ENCODE results near the gene NRXN3. TPM values are rescaled to one million over a fixed set of nuclear protein-coding genes. Genes with fewer than 3 reads are reported as not detected.

Gene NRXN3
- polyA plus RNA-seq, 1 of the 3 experiments (the other 2 are of a cell fraction): 1.6 TPM

GRCh38 chr14:79842270-79842669 lies 1672.1 kb downstream of the NRXN3 start (continued):
- TF ChIP-seq TAF1 (IDR thresholded peaks at IDR 0.05; ENCODE audit: borderline replicate concordance, low read depth, low read length): no peak
- no peak for TF ChIP-seq GABPA (IDR thresholded peaks at IDR 0.05; ENCODE audit: low read depth)
- no peak for TF ChIP-seq NFIC (IDR thresholded peaks at IDR 0.05; ENCODE audit: borderline replicate concordance)
- TF ChIP-seq, protein P1, sequence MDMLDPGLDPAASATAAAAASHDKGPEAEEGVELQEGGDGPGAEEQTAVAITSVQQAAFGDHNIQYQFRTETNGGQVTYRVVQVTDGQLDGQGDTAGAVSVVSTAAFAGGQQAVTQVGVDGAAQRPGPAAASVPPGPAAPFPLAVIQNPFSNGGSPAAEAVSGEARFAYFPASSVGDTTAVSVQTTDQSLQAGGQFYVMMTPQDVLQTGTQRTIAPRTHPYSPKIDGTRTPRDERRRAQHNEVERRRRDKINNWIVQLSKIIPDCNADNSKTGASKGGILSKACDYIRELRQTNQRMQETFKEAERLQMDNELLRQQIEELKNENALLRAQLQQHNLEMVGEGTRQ (IDR thresholded peaks at IDR 0.05; ENCODE audit: borderline replicate concordance, low read depth, low read length): no peak

GRCh38 chr14:79852950-79853744 lies 1683.0 kb downstream of the NRXN3 start:
- no peak overlapping the region for H3K4me3 ChIP-seq (ENCODE audit: low read depth in 2 of 2, low read length in 1 of 2)
- H3K9me3 ChIP-seq: no peaks in the 10 kb centered on the region
- ChIA-PET POLR2A (no interaction called here), CTCF (no interaction called here)
- no peaks in the 10 kb centered on the region for H3F3A ChIP-seq (replicated peaks; ENCODE audit: insufficient read depth)
- peaks cover 0 to 8% of the 10 kb centered on the region in 2 experiments; a peak in 1 of 4 replicates for H3K4me1 ChIP-seq (ENCODE audit: control insufficient read depth in 1 of 2, insufficient read depth in 2 of 2, low read depth in 1 of 2, low read length in 1 of 2)
- WGBS (ENCODE audit: low lambda C conversion rate): 18% methylated on average over 8 of the region's 8 CpGs
- DNase-seq: no peak
- no peaks in the 10 kb centered on the region for H3K36me3 ChIP-seq (replicated peaks in 1 of 2; ENCODE audit: control insufficient read depth in 1 of 2, insufficient read depth in 2 of 2, low read length in 1 of 2)
- H3K9ac ChIP-seq: no peak overlapping the region
- no peaks in the 10 kb centered on the region for H4K20me1 ChIP-seq (ENCODE audit: insufficient read depth)
- no peak overlapping the region for H2AFZ ChIP-seq (ENCODE audit: low read depth)
- no peaks in the 10 kb centered on the region for H3K79me2 ChIP-seq (ENCODE audit: insufficient read depth)
- H3K9me2 ChIP-seq: no peaks in the 10 kb centered on the region
- no peak for TF ChIP-seq TEAD4 (IDR thresholded peaks at IDR 0.05; ENCODE audit: borderline replicate concordance, insufficient read depth)
- no peak for TF ChIP-seq RXRA (IDR thresholded peaks at IDR 0.05; ENCODE audit: borderline replicate concordance, low read depth)
- no peak for TF ChIP-seq FOXM1 (IDR thresholded peaks at IDR 0.05; ENCODE audit: low read depth)
- no peak for TF ChIP-seq SIN3A (IDR thresholded peaks at IDR 0.05; ENCODE audit: borderline replicate concordance, low read depth, low read length)
- no peak for TF ChIP-seq TCF12 (IDR thresholded peaks at IDR 0.05)
- H3K4me2 ChIP-seq: no peak overlapping the region
- H3K27me3 ChIP-seq (ENCODE audit: insufficient read depth): no peaks in the 10 kb centered on the region
- H3K27ac ChIP-seq (ENCODE audit: low read depth in 2 of 2, low read length in 1 of 2): no peak overlapping the region

GRCh38 chr14:79855789-79856188 lies 1685.6 kb downstream of the NRXN3 start:
- POLR2A ChIA-PET: no interaction called here
- H3K36me3 ChIP-seq (replicated peaks in 1 of 2; ENCODE audit: control insufficient read depth in 1 of 2, insufficient read depth in 2 of 2, low read length in 1 of 2): no peaks in the 10 kb centered on the region
- no peaks in the 10 kb centered on the region for H3K9me2 ChIP-seq
- no peak overlapping the region for H2AFZ ChIP-seq (ENCODE audit: low read depth)
- no peaks in the 10 kb centered on the region for H3F3A ChIP-seq (replicated peaks; ENCODE audit: insufficient read depth)
- CTCF ChIA-PET: interaction anchor here (1.1 kb wide), 1 partner anchor 17 kb away, joined by 5 read pairs; no protein-coding TSS in a partner anchor
- H3K4me1 ChIP-seq (ENCODE audit: control insufficient read depth in 1 of 2, insufficient read depth in 2 of 2, low read depth in 1 of 2, low read length in 1 of 2): peaks cover 0 to 8% of the 10 kb centered on the region in 2 experiments; a peak in 1 of 4 replicates
- H4K20me1 ChIP-seq (ENCODE audit: insufficient read depth): no peaks in the 10 kb centered on the region
- H3K79me2 ChIP-seq (ENCODE audit: insufficient read depth): no peaks in the 10 kb centered on the region
- H3K4me3 ChIP-seq (ENCODE audit: low read depth in 2 of 2, low read length in 1 of 2): no peak overlapping the region
- DNase-seq: no peak
- WGBS (ENCODE audit: low lambda C conversion rate): 50% methylated on average over 2 of the region's 2 CpGs
- H3K27me3 ChIP-seq (ENCODE audit: insufficient read depth): no peaks in the 10 kb centered on the region
- TF ChIP-seq RXRA (IDR thresholded peaks at IDR 0.05; ENCODE audit: borderline replicate concordance, low read depth): no peak
- TF ChIP-seq MEF2A (IDR thresholded peaks at IDR 0.05; ENCODE audit: borderline replicate concordance, low read depth): no peak
- TF ChIP-seq, protein P2, sequence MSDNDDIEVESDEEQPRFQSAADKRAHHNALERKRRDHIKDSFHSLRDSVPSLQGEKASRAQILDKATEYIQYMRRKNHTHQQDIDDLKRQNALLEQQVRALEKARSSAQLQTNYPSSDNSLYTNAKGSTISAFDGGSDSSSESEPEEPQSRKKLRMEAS (IDR thresholded peaks at IDR 0.05; ENCODE audit: low read depth): no peak
- no peak for TF ChIP-seq IRF3 (IDR thresholded peaks at IDR 0.05; ENCODE audit: low read depth, low read length)
- no peak for TF ChIP-seq FOXM1 (IDR thresholded peaks at IDR 0.05; ENCODE audit: low read depth)
- H3K4me2 ChIP-seq: no peak overlapping the region
- H3K9ac ChIP-seq: no peak overlapping the region
- H3K9me3 ChIP-seq: no peaks in the 10 kb centered on the region
- no peak overlapping the region for H3K27ac ChIP-seq (ENCODE audit: low read depth in 2 of 2, low read length in 1 of 2)

Data from SK-N-SH (cell line).